ENCODE results near the gene TTC31. TPM values are rescaled to one million over a fixed set of nuclear protein-coding genes. Genes with fewer than 3 reads are reported as not detected.

TTC31 gene
- total RNA-seq, 1 donor from 2014 or later: 19.5 TPM

DNA sequence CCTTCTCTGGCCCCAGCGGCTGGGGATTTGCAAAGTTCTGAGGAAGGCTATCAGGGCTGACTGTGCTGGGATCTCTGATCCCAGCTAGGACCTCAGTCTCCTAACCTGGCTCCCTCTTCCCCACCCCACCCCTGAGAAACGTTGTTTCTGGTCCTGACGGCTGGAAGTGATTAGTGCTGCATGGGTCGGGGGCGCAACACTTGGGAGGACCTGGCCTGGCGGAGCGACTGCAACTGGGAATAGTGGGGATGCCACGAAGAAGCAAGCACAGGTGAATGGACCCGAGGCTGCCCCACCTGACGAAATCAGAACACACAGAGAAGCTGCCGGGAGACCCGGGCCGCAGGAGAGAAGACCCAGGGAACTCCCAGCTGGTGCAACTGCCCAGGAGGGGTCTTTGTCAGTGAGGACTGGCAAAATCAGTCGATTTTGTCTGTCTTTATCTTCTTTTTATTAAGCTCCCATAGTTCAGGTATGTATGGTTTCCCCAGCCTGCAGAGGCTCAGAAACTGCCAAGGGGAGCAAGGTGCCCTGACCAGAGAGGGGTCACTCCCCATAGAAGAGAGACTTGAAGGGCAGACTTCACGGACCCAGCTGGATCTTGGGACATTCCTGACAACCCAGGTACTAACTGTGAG lies 17.2 kb downstream of the TTC31 start:
- H3K4me3 ChIP-seq: no peak overlapping the region

GRCh38 chr2:74500578-74500946 lies 17.7 kb downstream of the TTC31 start:
- intact Hi-C loops (cut with DNase I): no loop called here
- DNase-seq (ENCODE audit: low spot score in 2 of 2): no peak

More for the DNA sequence above, 17.2 kb downstream of the TTC31 start:
- no peak for DNase-seq (ENCODE audit: low spot score in 2 of 2)
- Histone ChIP-seq H3K9me3 (no peaks in the 10 kb centered on the region), H3K27ac (no peak overlapping the region), H3K36me3 (peaks cover 2 to 3% of the 10 kb centered on the region in 2 donors), H3K27me3 (peaks cover 5% of the 10 kb centered on the region), H3K4me1 (peaks cover 3 to 13% of the 10 kb centered on the region in 2 donors)
- TF ChIP-seq, protein P1, sequence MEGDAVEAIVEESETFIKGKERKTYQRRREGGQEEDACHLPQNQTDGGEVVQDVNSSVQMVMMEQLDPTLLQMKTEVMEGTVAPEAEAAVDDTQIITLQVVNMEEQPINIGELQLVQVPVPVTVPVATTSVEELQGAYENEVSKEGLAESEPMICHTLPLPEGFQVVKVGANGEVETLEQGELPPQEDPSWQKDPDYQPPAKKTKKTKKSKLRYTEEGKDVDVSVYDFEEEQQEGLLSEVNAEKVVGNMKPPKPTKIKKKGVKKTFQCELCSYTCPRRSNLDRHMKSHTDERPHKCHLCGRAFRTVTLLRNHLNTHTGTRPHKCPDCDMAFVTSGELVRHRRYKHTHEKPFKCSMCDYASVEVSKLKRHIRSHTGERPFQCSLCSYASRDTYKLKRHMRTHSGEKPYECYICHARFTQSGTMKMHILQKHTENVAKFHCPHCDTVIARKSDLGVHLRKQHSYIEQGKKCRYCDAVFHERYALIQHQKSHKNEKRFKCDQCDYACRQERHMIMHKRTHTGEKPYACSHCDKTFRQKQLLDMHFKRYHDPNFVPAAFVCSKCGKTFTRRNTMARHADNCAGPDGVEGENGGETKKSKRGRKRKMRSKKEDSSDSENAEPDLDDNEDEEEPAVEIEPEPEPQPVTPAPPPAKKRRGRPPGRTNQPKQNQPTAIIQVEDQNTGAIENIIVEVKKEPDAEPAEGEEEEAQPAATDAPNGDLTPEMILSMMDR (IDR thresholded peaks at IDR 0.05): no peak
- intact Hi-C loops (cut with DNase I): no loop called here

DNA sequence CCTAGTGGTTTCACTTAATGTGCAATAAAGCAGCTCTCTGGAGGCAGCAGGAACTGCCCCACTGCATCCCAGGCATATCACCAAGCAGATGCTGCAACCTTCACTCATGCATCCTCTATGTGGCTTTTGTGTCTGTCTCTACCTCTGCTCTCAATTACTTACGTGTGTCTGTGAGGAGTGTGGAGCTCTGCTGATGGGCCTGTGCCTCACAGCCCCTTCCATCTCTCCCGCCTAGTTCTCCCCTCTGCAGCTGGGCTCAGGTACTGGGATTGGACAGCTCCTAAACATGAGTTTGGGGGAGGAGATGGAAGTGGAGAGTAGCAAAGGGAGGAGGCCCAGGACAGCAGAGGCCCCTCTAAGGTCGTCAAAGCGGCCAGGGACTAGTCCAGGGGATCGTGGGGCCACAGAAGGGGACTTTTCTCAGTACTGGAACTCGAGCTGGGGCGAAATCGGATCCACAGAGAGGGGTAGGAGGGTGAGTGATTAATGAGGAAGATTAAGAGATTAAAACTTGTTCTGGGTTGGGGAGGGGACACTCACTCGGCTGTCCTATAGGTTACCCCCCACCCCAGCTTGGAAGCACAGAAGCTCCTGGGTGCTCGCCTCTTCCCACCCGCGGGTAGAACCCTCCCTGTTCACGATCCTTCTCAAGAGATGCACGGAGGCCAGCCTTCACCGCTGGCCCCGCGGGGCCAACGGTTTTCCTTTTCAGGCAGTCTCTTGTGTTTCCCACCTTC lies 18.6 kb downstream of the TTC31 start:
- Histone ChIP-seq H3K27me3 (peaks cover 5% of the 10 kb centered on the region), H3K36me3 (peaks cover 7 to 14% of the 10 kb centered on the region in 2 donors), H3K9me3 (no peaks in the 10 kb centered on the region), H3K27ac (no peak overlapping the region), H3K4me3 (no peak overlapping the region), H3K4me1 (peaks cover 3 to 22% of the 10 kb centered on the region in 2 donors)
- intact Hi-C loops (cut with DNase I): no loop called here
- DNase-seq (ENCODE audit: low spot score in 2 of 2): no peak
- TF ChIP-seq, protein P1 (IDR thresholded peaks at IDR 0.05): no peak

More at GRCh38 chr2:74500578-74500946, 17.7 kb downstream of the TTC31 start:
- Histone ChIP-seq H3K36me3 (peaks cover 7 to 8% of the 10 kb centered on the region in 2 donors), H3K4me3 (no peak overlapping the region), H3K27me3 (peaks cover 5% of the 10 kb centered on the region), H3K9me3 (no peaks in the 10 kb centered on the region), H3K4me1 (peaks cover 3 to 13% of the 10 kb centered on the region in 2 donors), H3K27ac (no peak overlapping the region)
- TF ChIP-seq, protein P1 (IDR thresholded peaks at IDR 0.05): no peak

DNA sequence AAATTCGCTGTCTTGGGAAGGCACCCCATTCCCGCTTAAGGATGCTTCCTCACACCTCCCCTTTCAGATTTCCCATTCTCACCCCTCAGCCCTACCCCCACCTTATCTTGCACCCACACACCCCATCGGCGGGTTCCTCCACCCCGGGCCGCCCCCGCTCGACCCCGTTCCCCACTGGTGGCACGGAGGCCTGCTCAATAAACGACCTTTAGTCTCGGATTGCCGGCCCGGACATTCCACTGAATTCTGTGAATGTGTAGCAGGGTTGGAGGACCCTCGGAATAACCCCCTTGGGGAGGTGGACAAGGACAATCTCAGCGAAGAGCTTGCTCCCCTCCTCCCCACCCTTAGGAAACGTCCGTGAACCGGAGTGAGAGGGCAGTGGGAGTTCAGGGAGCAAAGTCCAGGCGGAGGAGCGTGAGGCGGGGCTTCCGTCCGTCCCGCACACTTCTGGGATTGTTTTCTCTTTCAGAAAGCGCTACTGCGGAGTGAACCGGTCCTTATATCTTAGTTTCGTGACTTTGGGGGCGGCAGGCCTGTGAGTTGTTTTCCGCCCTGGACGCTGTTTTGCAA lies 19.4 kb downstream of the TTC31 start:
- Histone ChIP-seq H3K4me3 (peak overlapping the region; percentile 54 to 68), H3K4me1 (peaks cover 3 to 26% of the 10 kb centered on the region in 2 donors), H3K36me3 (peaks cover 7 to 14% of the 10 kb centered on the region in 2 donors), H3K9me3 (no peaks in the 10 kb centered on the region), H3K27ac (peak overlapping the region in 1 of 2 donors; percentile 61), H3K27me3 (peaks cover 5% of the 10 kb centered on the region)
- intact Hi-C loops (cut with DNase I): no loop called here
- TF ChIP-seq, protein P1 (IDR thresholded peaks at IDR 0.05): no peak
- DNase-seq (ENCODE audit: low spot score in 2 of 2): no peak

GRCh38 chr2:74502720-74503505 lies 20.0 kb downstream of the TTC31 start:
- H3K27me3 ChIP-seq: peaks cover 5% of the 10 kb centered on the region
- TF ChIP-seq, protein P1 (IDR thresholded peaks at IDR 0.05): peak in 2 of 3 experiments; percentile 27 to 29
- H3K4me1 ChIP-seq: peaks cover 3 to 28% of the 10 kb centered on the region in 2 donors
- DNase-seq (ENCODE audit: low spot score in 2 of 2): peak; percentile 57 to 89
- peak overlapping the region; percentile 38 to 61 for H3K27ac ChIP-seq
- H3K36me3 ChIP-seq: peaks cover 7 to 14% of the 10 kb centered on the region in 2 donors
- peak overlapping the region; percentile 54 to 68 for H3K4me3 ChIP-seq
- no peaks in the 10 kb centered on the region for H3K9me3 ChIP-seq
- intact Hi-C loops (cut with DNase I): no loop called here
